Activated CD4-positive, alpha-beta T cell treated with anti-CD3 and anti-CD28 coated beads, Interleukin-2, amount 50 U/mL, for 48 hours (primary cell): Measurements from ENCODE around the gene MAMLD1.

Experiments
- DNase-seq, 2 experiments: peaks; one replicate each; pipeline ENCODE4 v3.0.0-alpha.2; 2020

Gene MAMLD1

GRCh38 chrX:150506020-150506419 is 142.9 kb downstream of the MAMLD1 start:
- DNase-seq: no peak

DNA sequence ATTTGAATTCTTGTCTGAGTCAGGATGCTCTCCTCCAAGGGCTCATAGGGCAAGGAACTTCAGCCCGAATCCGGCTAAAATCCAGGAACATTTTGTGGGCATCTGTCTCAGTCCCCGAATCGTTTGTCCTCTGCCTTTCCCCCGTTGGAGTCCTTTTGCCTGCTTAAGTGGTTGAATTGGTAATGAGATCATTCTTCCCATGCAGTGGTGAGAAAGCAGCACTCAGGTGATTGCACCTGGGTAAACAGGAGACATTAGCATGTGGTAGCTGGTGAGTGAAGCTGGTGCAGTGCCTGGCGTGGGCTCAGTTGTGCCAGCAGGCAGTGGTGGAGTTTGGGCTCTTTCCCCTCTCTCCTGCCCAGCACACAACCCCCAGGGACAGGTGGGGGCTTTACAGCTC is 143.4 kb downstream of the MAMLD1 start:
- DNase-seq: no peak

- DNase-seq: no peak
Measured at GRCh38 chrX:150507251-150507856, 144.2 kb downstream of the MAMLD1 start.

GRCh38 chrX:150508018-150508417 is 144.9 kb downstream of the MAMLD1 start:
- DNase-seq: no peak

DNA sequence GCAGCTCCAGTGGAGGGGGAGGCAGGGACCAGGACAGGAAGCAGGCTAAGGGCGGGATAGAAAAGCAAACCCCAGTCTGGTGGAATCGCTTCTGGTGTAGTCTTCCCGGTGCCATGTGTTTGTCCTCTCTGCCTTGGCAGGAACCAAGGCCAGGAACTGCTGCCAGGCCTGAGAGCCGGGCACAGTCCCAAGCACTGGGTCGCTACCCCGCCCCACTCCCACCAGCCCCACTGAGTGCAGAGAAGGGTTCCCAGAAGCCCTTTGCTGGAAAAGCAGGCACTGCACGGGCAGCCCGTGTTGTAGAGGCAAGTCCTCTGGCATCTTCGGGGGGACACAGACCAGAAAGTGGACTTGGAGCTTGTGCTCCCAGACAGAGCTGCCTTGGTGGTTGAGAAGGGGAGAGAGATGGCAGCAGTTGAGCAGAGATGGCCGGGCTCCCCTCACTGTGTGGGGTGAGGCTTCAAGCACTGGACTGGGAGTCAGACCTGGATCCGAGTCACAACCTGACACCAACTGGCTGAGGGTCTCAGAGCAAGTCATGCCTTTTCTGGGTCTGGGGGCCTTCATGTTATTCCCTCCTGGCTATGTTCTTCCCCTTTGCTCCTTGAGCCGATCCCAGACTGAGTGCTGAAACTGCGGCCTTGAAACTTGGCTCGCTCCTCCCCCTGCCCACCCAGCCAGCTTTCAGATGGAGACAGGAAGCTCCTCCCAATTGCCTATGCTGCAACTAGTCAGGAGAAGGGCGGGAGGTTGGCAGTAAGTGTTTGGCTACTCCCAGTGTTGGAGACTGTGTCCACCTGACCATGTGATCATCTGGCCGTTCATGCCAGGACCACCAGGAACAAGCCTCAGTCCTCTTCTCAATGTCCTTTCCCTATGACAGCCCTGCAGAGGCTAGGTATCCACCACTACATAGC is 145.6 kb downstream of the MAMLD1 start:
- no peak for DNase-seq

GRCh38 chrX:150509703-150510102 is 146.6 kb downstream of the MAMLD1 start:
- no peak for DNase-seq

DNA sequence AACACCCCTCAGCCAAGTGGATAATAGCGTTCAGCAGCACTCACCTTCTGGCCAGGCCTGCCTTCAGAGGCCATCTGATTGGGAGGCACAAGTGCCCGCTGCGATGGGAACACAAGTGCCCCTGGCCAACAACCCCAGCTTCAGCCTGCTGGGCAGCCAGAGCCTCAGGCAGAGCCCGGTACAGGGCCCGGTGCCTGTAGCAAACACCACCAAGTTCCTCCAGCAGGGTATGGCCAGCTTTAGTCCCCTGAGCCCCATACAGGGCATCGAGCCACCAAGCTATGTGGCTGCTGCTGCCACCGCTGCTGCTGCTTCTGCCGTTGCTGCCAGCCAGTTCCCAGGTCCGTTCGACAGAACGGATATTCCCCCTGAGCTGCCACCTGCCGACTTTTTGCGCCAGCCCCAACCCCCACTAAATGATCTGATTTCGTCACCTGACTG is 149.4 kb downstream of the MAMLD1 start:
- DNase-seq: no peak

DNA sequence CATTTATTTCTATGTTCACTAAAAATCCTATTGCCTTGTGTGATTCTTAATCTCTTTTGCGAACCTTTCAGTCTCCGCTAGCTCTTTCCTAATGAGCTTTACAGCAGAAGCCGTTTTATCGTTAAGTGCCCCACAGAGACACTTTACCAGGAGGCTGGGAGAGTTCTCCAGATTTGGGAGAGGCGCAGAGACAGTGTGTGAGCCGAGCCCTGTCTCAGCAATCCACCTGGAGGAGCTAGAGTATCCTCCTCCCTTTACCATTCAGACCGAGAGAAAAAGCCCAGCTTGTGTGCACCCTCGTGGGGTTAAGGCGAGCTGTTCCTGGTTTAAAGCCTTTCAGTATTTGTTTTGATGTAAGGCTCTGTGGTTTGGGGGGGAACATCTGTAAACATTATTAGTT is 150.4 kb downstream of the MAMLD1 start:
- no peak for DNase-seq

DNA sequence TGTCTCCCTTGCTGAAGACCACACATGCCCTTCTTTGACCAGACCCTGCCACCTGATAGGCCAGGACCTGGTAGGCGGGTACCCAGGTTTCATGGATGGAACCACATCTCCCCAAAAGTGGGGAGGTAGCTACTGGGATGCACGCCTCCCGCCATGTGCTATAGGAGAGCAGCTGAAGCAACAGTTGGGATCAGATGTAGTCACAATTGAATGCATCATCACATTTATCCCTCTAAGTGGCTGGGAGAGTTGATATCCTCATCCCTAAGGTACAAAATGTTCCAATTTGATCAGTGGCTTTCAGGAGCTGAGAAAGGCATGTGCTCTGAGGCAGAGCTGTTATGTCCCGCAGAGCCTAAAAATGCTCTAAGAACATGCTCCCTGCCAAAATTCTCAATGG is 151.3 kb downstream of the MAMLD1 start:
- DNase-seq: no peak

DNA sequence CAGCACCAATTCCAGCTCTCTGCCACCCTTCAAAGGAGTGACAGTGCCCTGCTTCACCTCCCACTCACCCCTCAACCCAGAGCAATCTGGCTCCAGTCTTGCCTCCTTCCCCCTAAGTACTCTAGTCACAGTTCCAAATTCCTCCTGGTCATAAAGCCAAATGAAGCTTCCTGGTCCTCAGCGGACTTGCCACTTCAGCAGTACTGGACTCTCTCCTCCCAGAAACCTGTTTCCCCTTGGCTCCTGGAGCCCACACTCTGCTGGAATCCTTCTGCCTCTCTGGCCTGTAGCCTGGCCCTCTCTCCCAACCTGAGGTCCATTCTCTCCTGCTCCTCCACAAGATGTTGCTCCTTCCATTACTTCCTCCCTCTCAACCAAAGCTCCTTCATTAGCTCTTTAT is 152.7 kb downstream of the MAMLD1 start:
- DNase-seq: no peak

GRCh38 chrX:150517303-150517910 is 154.3 kb downstream of the MAMLD1 start:
- DNase-seq: no peak

- no peak for DNase-seq
Measured at GRCh38 chrX:150522494-150522893, 159.4 kb downstream of the MAMLD1 start.

DNA sequence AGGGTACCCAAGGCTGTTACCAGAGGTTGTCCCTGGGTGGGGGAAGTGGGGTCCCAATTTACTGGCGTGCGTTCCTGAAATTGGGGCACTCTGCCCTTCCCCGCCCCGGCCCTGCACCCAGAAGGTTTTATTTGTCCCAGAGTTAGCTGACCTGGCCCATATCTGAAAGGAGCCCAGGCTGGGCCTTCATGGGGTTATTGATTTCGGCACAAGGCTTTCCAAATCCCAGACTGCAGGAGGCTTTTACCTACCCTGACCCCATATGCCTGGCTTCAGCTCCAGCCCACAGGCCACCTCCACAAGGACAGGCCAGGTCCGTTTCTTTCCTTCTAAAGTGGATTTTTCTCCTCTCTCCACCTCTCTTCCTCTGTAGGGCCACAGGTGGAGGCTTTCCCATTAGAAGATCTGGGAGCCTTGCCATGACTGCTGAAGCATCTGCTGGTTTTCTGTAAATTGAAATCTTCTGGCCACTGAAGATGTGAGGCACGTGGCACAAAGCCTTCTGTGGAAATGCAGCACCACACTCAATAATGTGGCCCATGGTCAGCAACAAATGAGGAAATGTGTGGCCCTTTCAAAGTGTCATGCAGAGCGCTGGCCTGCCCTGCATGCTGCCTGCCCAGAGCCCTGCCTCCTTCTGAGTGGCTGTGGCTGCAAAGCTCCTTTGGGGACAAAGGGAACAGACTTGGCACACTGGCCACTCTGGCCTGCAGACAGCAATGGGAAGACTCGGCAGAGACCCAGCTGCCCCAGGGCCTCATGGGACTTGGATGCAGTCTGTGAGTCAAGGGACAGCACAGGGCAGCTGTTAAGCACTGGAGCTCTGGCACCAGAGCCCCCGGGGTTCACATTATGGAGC is 162.2 kb downstream of the MAMLD1 start:
- no peak for DNase-seq

DNA sequence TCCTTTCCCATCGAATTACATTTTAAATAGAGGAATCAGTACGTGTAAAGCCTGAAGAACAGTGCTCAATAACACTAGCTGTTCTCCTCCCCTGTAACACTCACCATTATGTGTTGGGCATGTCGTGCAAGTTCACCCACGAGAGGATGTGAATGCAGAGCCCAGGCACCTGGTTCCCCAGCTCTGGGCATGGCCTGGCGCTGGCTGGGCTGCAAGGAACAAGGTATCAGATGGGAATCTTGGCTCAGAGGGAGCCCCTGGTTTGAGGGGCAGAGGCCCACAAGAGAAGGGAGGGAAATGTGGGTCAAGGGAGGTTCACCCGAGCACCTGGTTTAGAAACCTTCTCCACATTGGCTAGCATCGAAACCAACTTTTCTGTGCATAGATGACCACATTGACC is 163.6 kb downstream of the MAMLD1 start:
- DNase-seq: no peak

GRCh38 chrX:150527108-150527507 is 164.0 kb downstream of the MAMLD1 start:
- no peak for DNase-seq

GRCh38 chrX:150529587-150529986 is 166.5 kb downstream of the MAMLD1 start:
- no peak for DNase-seq

DNA sequence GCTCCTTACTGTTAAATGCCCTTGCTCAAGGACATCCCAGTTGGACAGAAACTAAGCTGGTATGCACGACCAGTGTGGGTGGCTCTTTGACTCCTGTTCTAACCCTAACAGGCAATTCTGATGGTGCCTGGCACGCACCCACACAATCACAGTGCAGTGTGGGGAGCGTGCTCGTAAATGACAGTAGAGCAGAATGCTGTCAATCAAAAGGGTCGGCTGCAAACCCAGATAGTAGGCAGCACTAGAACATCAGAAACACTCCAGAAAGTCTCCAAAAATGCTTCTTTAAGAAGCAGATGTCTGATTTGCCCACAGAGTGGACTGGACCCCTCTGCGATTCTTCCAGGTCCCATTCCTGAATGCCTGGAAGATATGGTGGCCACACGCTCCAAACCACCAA is 167.7 kb downstream of the MAMLD1 start:
- no peak for DNase-seq

GRCh38 chrX:150531467-150531866 is 168.3 kb downstream of the MAMLD1 start:
- DNase-seq: no peak

- DNase-seq: no peak
Measured at GRCh38 chrX:150533863-150534262, 170.7 kb downstream of the MAMLD1 start.

GRCh38 chrX:150536455-150537116 is 173.5 kb downstream of the MAMLD1 start:
- no peak for DNase-seq

DNA sequence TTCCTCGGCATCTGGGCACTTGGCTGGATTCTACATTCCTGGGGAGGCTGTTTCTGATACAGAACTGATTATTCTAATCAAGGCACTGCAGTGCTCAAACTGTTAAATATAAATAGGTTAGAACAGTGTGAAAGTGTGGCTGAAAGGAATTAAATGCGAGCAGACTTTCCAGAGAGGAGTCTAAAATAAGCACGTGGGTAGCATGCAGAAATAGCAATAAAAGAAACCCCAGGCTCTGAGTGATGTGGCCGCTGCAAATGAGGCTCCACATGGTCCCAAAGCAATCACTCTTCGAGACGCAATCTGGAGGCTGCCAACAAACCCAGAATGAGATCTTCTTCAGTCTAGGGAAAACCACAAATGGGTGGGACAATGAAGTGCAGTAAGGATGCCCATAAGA is 174.7 kb downstream of the MAMLD1 start:
- DNase-seq: no peak

DNA sequence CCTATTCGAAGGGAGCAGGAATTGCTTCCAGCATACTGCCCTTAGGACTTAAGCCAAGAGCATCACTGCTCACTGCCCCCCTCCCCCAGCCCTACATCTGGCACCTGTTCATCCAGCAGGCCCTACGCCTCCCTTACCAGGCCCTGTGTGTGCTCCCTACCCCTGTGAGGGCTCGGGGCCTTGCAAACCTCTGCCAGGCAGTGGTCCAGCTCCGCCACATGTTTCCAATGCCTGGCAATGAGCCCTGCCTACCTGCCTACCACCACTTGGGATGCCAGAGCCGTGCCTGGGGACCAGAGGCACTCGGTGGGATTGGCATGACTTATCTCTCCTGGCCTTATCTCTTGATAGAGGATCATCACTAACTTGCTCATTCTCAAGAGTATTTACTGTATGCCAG is 177.8 kb downstream of the MAMLD1 start:
- DNase-seq: no peak

DNA sequence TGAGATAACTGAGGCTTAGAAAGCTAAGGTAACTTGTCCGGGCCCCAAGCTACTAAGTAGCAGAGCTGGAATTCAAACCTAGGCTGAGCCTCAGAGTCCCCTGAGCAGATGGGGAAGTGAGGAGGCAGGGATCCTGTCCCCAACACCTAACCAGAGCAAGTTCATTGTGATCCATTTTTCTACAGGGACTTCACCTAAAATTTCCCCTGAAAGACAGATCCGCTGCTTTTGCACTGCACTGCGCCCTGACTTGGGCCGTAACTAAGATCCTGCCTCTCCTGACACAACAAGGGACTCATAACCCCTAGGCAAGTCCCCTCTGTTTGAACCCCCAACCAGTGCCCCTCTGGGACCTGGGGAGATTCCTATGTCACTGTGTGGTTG is 179.7 kb downstream of the MAMLD1 start:
- no peak for DNase-seq
